Measurements from ENCODE around the gene THNSL1. TPM values are rescaled to one million over a fixed set of nuclear protein-coding genes. Genes with fewer than 3 reads are reported as not detected.

THNSL1 gene
- total and polyA plus RNA-seq, 9 of the 15 experiments (the other 6 are each of a cell fraction or from before 2014, with no cell fraction given): 4.5 to 8.6 (median 6.3) TPM

GRCh38 chr10:24966962-24967481 is 49.4 kb upstream of the THNSL1 start (continued):
- no peak for TF ChIP-seq ATF6 (CRISPR knock-in tag; IDR thresholded peaks at IDR 0.05)
- TF ChIP-seq NR2C1 (IDR thresholded peaks at IDR 0.05): no peak
- no peak for TF ChIP-seq NR2C1 (tag; IDR thresholded peaks at IDR 0.05)
- no peak for TF ChIP-seq RBM17 (IDR thresholded peaks at IDR 0.05; ENCODE audit: borderline replicate concordance, low read depth, low read length)
- no peak for TF ChIP-seq ZNF184 (CRISPR knock-in tag; IDR thresholded peaks at IDR 0.05)
- TF ChIP-seq EZH2 (IDR thresholded peaks at IDR 0.05; ENCODE audit: borderline replicate concordance, low read depth, low read length): no peak
- TF ChIP-seq ZNF57 (CRISPR knock-in tag; IDR thresholded peaks at IDR 0.05): no peak
- TF ChIP-seq LEF1 (IDR thresholded peaks at IDR 0.05): no peak
- TF ChIP-seq MEF2D (tag; conservative IDR thresholded peaks at IDR 0.05; ENCODE audit: low read depth): no peak
- TF ChIP-seq, protein P1, sequence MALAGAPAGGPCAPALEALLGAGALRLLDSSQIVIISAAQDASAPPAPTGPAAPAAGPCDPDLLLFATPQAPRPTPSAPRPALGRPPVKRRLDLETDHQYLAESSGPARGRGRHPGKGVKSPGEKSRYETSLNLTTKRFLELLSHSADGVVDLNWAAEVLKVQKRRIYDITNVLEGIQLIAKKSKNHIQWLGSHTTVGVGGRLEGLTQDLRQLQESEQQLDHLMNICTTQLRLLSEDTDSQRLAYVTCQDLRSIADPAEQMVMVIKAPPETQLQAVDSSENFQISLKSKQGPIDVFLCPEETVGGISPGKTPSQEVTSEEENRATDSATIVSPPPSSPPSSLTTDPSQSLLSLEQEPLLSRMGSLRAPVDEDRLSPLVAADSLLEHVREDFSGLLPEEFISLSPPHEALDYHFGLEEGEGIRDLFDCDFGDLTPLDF (CRISPR knock-in tag; IDR thresholded peaks at IDR 0.05): no peak
